ENCODE results near the gene PDE4D.

The PDE4D gene

DNA sequence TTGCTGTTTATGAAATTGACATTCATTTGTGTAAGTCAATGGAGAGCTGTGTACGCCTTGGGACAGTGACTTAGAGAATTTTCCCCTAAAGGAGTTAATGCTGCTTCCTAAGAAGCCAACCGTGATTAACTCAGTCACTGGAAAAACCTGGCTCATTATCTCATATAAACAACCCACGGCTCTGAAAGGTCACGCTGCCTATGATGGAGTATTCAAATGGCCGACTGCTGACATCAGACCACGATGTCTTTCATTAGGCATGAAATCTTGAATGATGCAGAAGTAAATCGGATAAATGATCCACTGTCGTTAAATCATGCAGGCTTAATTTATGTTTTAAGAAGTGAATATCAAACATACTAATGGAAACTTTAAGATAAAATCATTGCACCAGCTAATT is 706.9 kb downstream of the PDE4D start:
- TF ChIP-seq, protein P1, sequence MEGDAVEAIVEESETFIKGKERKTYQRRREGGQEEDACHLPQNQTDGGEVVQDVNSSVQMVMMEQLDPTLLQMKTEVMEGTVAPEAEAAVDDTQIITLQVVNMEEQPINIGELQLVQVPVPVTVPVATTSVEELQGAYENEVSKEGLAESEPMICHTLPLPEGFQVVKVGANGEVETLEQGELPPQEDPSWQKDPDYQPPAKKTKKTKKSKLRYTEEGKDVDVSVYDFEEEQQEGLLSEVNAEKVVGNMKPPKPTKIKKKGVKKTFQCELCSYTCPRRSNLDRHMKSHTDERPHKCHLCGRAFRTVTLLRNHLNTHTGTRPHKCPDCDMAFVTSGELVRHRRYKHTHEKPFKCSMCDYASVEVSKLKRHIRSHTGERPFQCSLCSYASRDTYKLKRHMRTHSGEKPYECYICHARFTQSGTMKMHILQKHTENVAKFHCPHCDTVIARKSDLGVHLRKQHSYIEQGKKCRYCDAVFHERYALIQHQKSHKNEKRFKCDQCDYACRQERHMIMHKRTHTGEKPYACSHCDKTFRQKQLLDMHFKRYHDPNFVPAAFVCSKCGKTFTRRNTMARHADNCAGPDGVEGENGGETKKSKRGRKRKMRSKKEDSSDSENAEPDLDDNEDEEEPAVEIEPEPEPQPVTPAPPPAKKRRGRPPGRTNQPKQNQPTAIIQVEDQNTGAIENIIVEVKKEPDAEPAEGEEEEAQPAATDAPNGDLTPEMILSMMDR (conservative IDR thresholded peaks at IDR 0.05; ENCODE audit: low read length), result no peak
- H3K4me3 ChIP-seq (ENCODE audit: low read length), result no peak overlapping the region
- no peak for DNase-seq (ENCODE audit: low read depth)

DNA sequence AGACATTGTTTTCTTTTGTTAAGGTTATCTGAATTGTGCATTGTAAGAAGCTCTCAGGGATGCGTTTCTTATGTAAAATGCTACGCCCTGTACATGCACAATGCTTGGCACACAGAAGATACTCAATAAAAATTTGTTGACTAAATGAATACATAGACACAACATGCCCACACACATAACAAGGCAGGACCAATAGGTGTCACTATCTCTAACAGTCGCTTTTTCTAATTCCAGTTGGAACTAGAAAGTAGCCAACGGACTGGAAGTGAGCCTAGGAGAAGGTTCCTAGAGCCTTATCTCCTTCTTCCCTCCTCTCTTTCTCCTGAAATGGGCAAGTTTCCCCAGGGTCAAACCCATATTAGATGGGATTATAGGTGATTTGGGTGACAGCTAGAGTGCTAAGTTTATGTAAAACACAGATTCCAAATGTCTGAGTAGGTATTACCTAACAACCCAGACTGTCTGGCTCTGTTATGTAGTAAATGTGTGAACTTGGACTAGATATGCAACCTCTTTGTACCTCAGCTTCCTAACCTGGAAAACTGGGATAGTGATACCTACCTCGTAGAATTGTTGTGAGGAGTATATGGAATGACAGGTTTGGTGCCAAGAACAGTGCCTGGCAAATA is 707.7 kb downstream of the PDE4D start:
- TF ChIP-seq, protein P1 (conservative IDR thresholded peaks at IDR 0.05; ENCODE audit: low read length), result no peak

DNA sequence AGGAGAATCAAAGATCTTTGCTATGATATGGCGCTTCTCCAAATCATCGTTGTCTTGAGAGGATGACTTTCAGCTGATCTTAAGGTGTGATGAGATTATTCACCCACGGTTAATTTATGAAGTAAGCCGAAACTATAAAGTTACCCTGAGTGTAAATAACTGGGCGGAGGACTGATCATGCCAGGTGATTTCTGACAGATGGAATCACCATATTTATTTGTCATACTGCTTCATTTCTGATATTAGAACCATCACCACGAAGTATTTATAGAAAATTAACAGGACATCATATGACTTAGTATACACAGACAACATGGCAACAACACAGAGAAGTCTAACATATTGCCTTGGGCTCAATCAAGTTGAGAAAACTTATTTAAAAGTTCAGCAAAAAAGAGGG is 708.8 kb downstream of the PDE4D start:
- DNase-seq (ENCODE audit: low read depth), result no peak
- TF ChIP-seq, protein P1 (conservative IDR thresholded peaks at IDR 0.05; ENCODE audit: low read length), result no peak
- H3K4me3 ChIP-seq (ENCODE audit: low read length), result no peak overlapping the region

More for the DNA sequence above, 707.7 kb downstream of the PDE4D start:
- no peak for DNase-seq (ENCODE audit: low read depth)
- H3K4me3 ChIP-seq (ENCODE audit: low read length), result no peak overlapping the region

DNA sequence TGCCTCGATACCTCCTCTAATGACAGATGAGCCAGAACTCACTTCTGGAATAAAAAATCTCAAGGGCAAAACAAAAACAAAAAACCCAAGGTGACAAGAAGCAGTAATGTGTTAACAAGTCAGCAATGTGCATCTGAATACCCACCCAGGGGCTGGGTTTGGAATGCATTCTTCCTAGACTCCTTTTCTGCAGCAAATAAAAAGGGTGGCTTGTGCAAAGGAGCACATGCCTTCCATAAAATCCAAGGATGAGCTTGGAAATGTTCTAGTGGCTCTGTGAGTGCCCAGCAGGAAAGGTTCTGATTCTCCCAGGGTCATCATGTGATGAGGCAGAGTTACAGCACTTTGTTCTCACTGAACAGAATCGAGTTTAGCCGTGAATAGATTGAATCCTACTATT is 710.8 kb downstream of the PDE4D start:
- no peak overlapping the region for H3K4me3 ChIP-seq (ENCODE audit: low read length)
- TF ChIP-seq, protein P1 (conservative IDR thresholded peaks at IDR 0.05; ENCODE audit: low read length), result no peak
- DNase-seq (ENCODE audit: low read depth), result no peak

DNA sequence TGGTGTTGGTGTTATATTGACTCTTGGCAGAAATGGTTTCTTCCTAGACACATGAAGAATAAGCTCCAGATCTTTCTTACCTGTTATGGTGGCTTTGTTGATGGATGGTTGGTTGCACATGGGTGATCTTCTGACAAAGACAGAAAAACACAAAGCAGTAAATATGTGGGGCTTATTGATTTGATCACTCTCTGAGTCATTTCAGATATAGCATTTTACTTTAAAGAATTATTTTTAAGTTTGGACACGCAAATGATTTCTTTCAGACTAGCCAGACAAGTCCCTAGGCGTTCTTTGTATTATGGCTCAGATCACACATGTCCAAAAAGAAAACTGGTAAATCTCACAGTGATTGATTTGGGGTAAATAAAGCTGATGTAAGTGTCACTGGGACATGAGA is 713.0 kb downstream of the PDE4D start:
- TF ChIP-seq, protein P1 (conservative IDR thresholded peaks at IDR 0.05; ENCODE audit: low read length), result no peak
- no peak for DNase-seq (ENCODE audit: low read depth)
- H3K4me3 ChIP-seq (ENCODE audit: low read length), result no peak overlapping the region

DNA sequence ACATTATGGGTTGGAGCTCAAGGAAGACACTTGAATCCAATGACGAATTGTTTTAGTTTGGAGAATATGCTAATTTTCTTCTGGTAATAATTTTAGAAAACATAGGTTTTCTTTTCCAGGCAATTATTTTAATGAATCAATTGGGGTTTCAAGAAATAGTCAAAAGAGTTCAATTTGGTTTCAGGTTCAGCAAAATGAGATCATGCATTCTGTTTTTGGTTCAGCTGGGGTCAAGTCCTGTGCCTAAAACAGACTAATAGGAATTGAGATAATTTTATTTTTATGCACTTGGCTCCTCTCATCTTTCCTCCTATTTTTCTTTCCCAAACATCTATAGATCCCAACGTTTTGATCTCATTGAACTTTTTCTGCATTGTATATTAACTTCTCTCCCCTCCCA is 713.8 kb downstream of the PDE4D start:
- no peak overlapping the region for H3K4me3 ChIP-seq (ENCODE audit: low read length)
- DNase-seq (ENCODE audit: low read depth), result no peak
- TF ChIP-seq, protein P1 (conservative IDR thresholded peaks at IDR 0.05; ENCODE audit: low read length), result no peak

DNA sequence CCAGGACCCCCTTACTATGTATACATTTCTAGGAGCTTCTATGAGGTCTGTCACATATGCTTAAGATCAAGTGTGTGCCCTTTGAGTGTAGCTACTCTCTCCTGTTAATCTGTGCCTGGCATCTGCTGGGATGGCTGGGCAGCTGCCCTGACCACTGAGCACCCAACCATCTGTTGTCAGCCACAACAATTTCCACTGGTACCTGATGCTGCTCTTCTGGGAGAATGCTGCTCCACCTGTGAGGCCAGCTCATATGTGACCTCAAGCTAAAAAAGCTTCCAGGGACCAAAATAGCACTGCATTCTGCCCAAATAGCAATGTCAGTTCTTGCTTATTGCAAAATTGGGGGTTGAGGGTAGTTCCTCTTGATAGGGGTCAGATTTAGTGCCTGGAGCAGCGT is 715.0 kb downstream of the PDE4D start:
- no peak for DNase-seq (ENCODE audit: low read depth)
- H3K4me3 ChIP-seq (ENCODE audit: low read length), result no peak overlapping the region
- TF ChIP-seq, protein P1 (conservative IDR thresholded peaks at IDR 0.05; ENCODE audit: low read length), result no peak

Data from AG10803 (cell line).